Adrenal gland (tissue), 12 donors: ENCODE results near the gene LSM12. TPM values are rescaled to one million over a fixed set of nuclear protein-coding genes. Genes with fewer than 3 reads are reported as not detected.

Source experiments
- DNase-seq, 7 donors: peaks; one replicate each; pipeline ENCODE4 v3.0.0-alpha.2; 2019 to 2020
- H3K27ac ChIP-seq, 5 donors: fragments of 200-600 bp; sonication (generic) in 4 of 5; 1 replicate in 3 of 5; 2 replicates in 2 of 5; pipeline versions ENCODE4 v1.5.1 to v1.8.0; 2016 to 2020; ENCODE audit warnings: mild to moderate bottlenecking in 1 of 5
- H3K27me3 ChIP-seq: fragments of 200-600 bp; 2 replicates; pipeline ENCODE4 v1.8.0; 2021
- H3K36me3 ChIP-seq, 2 donors: fragments of 200-600 bp; replicated peaks in 1 of 2; 1 replicate in 1 of 2; 2 replicates in 1 of 2; pipeline versions ENCODE4 v1.5.1 to v1.8.0; 2018 to 2022
- H3K4me1 ChIP-seq, 2 donors: fragments of 200-600 bp; replicated peaks in 1 of 2; 1 replicate in 1 of 2; 2 replicates in 1 of 2; pipeline versions ENCODE4 v1.5.1 to v1.8.0; 2018 to 2021
- H3K4me3 ChIP-seq, 4 donors: fragments of 200-600 bp; sonication (generic) in 3 of 4; one replicate each; pipeline ENCODE4 v1.5.1; 2016 to 2018
- H3K9me3 ChIP-seq, 3 donors: fragments of 200-600 bp; sonication (generic) in 1 of 3; replicated peaks in 1 of 3; 1 replicate in 2 of 3; 2 replicates in 1 of 3; pipeline versions ENCODE4 v1.5.1 to v1.8.0; 2016 to 2021
- CTCF ChIP-seq, 6 experiments: fragments of 450-650 bp in 4 of 6; fragments of 200-600 bp in 2 of 6; sonication (generic) in 1 of 6; IDR thresholded peaks; 1 replicate in 5 of 6; 2 replicates in 1 of 6; pipeline versions ENCODE4 v1.5.1 to v1.8.0; 2016 to 2021; ENCODE audit warnings: antibody characterized with exemption in 6 of 6, mild to moderate bottlenecking in 2 of 6, moderate library complexity in 1 of 6
- POLR2A ChIP-seq, 2 donors: fragments of 450-650 bp; IDR thresholded peaks; one replicate each; pipeline ENCODE4 v1.6.1; 2017; ENCODE audit warnings: antibody characterized with exemption in 2 of 2, mild to moderate bottlenecking in 2 of 2, moderate library complexity in 1 of 2
- WGBS, 4 donors: extraction: QIAGEN DNeasy Blood & Tissue Kit in 2 of 4; methylation state at CpG; one replicate each; pipeline versions ENCODE4 v1.1.5 to v1.1.7; 2013 to 2017; 5-methylcytosine and 5-hydroxymethylcytosine counted together
- intact Hi-C, 2 donors: fragments of 100-400 bp; cut with DNase I; formaldehyde crosslinking; loops; one replicate each; pipeline versions ENCODE4 v1.14.1 to v1.15.0; 2022 to 2023
- polyA plus RNA-seq, 3 donors: library from polyadenylated mRNA; stranded (reverse); fragments of 200-250 nt in 2 of 3; fragments of 350-450 nt in 1 of 3; fragmentation: Illumina TruSeq in 1 of 3; extraction: RNeasy Lipid Tissue Mini Kit (QIAGEN cat#74804) in 1 of 3; gene quantifications; one replicate each; pipeline ENCODE4 v1.2.3, GENCODE V29; 2013 to 2014
- total RNA-seq, 9 donors: library from RNA; depleted of rRNA in 4 of 9; stranded (reverse); fragments of >200 nt in 4 of 9; fragments of 120-200 nt in 1 of 9; fragmentation: NEBNext Ultra II Directional in 1 of 9; extraction: Animal tissue kit (Norgen Biotek cat#: 25700) in 1 of 9; gene quantifications; one replicate each; pipeline versions ENCODE4 v1.1.0 to v1.2.4, GENCODE V29; 2013 to 2023
- donor health status: healthy with polysubstance abuse.
- donor health status: Bipolar disorder and iron deficiency.
- donor health status: DM: yes; HTN: yes; CAD: no.
- donor health status: DM: no; HTN: no; CAD: no.
- donor health status: DM: no; HTN: no; CAD: no.
- donor health status: DM: yes; HTN: yes; CAD: no.

The LSM12 gene
- total and polyA plus RNA-seq, 12 donors, result 19.8 to 54.7 (median 37.3) TPM

- Histone ChIP-seq H3K36me3 (peaks cover 0 to 4% of the 10 kb centered on the region in 2 donors), H3K9me3 (no peaks in the 10 kb centered on the region), H3K27ac (no peak overlapping the region), H3K4me3 (no peak overlapping the region), H3K27me3 (no peaks in the 10 kb centered on the region), H3K4me1 (peaks cover 10 to 22% of the 10 kb centered on the region in 2 donors)
- no peak for TF ChIP-seq POLR2A (IDR thresholded peaks at IDR 0.05)
- TF ChIP-seq CTCF (IDR thresholded peaks at IDR 0.05), result no peak
- intact Hi-C loops, result no loop called here
- DNase-seq, result no peak
- WGBS, 4 donors, result 55 to 64% (median 61%) methylated on average over 2 to 3 of the region's 3 CpGs
Measured at GRCh38 chr17:44012391-44012790, 54.1 kb downstream of the LSM12 start.

GRCh38 chr17:44011876-44012275, 54.6 kb downstream of the LSM12 start:
- Histone ChIP-seq H3K27ac (no peak overlapping the region), H3K36me3 (peaks cover 0 to 4% of the 10 kb centered on the region in 2 donors), H3K4me1 (peaks cover 10 to 27% of the 10 kb centered on the region in 2 donors), H3K27me3 (no peaks in the 10 kb centered on the region), H3K4me3 (no peak overlapping the region), H3K9me3 (no peaks in the 10 kb centered on the region)
- intact Hi-C loops, result no loop called here
- no peak for DNase-seq
- 89 to 95% (median 91%) methylated on average over 6 to 9 of the region's 9 CpGs for WGBS, 4 donors
- TF ChIP-seq POLR2A (IDR thresholded peaks at IDR 0.05) (no peak), CTCF (IDR thresholded peaks at IDR 0.05) (no peak)

GRCh38 chr17:44010966-44011647, 55.4 kb downstream of the LSM12 start:
- WGBS, 4 donors, result 59 to 66% (median 62%) methylated on average over 4 of the region's 4 CpGs
- Histone ChIP-seq H3K4me1 (peaks cover 13 to 30% of the 10 kb centered on the region in 2 donors), H3K36me3 (peaks cover 0 to 4% of the 10 kb centered on the region in 2 donors), H3K27me3 (peaks cover 2% of the 10 kb centered on the region), H3K4me3 (no peak overlapping the region), H3K27ac (no peak overlapping the region), H3K9me3 (no peaks in the 10 kb centered on the region)
- DNase-seq, result no peak
- no peak for TF ChIP-seq POLR2A (IDR thresholded peaks at IDR 0.05)
- no peak for TF ChIP-seq CTCF (IDR thresholded peaks at IDR 0.05)
- intact Hi-C loops, result no loop called here

GRCh38 chr17:44008205-44008909, 58.1 kb downstream of the LSM12 start:
- intact Hi-C loops, result no loop called here
- Histone ChIP-seq H3K36me3 (peaks cover 0 to 4% of the 10 kb centered on the region in 2 donors), H3K9me3 (no peaks in the 10 kb centered on the region), H3K27me3 (peaks cover 20% of the 10 kb centered on the region), H3K27ac (peak overlapping the region in 1 of 5 donors; percentile 83), H3K4me1 (peaks cover 12 to 40% of the 10 kb centered on the region in 2 donors), H3K4me3 (peak overlapping the region in 1 of 4 donors; percentile 65)
- DNase-seq, result no peak
- no peak for TF ChIP-seq CTCF (IDR thresholded peaks at IDR 0.05)
- TF ChIP-seq POLR2A (IDR thresholded peaks at IDR 0.05), result no peak
- WGBS, 4 donors, result 51 to 72% (median 63%) methylated on average over 5 to 6 of the region's 6 CpGs
